SKM-1 (cell line): ENCODE results near the gene SCLT1.
A peak's percentile ranks its signal among the peaks of the same experiment; 100 is the strongest.

Experiments
- DNase-seq: peaks from one replicate; lab custom pipeline; 2025; ENCODE audit not compliant: unreplicated experiment; lab: John Stamatoyannopoulos, UW

Gene SCLT1

DNA sequence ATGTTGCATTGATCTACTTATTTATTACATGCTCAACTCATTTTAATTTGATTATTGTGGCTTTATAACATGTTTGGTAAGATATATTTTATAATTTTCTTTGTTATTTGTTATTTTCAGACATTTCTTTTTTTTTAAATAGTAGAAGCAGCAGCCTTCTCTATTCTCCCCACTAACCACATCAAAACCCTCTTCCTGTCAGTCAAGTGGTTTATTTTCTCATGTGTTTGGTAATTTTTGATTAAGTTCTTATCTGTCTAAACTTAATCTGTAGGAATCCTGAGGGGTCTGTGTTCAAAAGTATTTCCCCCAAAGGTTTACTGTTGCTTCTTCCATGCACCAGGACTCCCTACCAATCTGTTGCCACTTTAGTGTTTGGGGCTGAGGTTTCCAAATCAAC lies 131.9 kb downstream of the SCLT1 start:
- DNase-seq: no peak

DNA sequence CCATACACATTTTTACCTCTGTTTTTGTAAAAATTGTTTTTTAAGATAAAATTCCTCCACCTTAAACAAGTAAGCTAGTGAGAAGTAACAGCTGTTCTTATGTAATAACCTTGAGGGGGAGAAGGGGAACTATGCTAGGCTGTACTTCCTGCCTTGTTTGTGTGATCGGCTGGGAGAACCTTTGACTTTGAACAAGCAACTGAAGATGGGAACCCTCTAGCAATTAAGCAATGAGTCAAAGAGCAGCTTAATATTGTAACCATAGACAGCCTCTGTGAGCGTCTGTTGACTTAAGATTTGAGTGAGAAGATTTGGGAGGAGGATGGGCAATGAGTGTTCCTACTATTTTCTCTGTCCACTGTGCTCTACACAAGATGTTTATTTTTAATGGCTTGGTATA lies 135.1 kb downstream of the SCLT1 start:
- peak; percentile 84 for DNase-seq

DNA sequence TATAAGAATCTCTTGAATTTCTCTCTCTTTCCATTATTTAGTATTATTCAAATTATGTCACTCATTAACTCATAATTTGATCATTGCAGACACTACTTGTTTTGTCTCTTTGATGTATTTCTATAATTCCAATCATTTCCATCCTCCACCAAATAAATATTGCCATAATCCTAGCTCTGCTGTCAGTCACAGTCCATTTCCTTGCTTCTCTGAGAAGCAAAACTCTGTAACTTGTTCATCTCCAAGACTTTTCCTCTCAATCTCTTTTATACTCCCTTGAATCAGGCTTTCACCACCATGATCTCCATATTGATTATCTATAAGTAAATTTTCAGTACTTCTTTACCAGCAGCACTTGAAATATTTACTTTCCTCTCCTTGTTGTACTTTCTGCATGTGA lies 135.9 kb downstream of the SCLT1 start:
- no peak for DNase-seq

GRCh38 chr4:128955751-128956150 lies 137.6 kb downstream of the SCLT1 start:
- DNase-seq: no peak

- no peak for DNase-seq
These were observed 138.4 kb downstream of the SCLT1 start for GRCh38 chr4:128954941-128955340.

DNA sequence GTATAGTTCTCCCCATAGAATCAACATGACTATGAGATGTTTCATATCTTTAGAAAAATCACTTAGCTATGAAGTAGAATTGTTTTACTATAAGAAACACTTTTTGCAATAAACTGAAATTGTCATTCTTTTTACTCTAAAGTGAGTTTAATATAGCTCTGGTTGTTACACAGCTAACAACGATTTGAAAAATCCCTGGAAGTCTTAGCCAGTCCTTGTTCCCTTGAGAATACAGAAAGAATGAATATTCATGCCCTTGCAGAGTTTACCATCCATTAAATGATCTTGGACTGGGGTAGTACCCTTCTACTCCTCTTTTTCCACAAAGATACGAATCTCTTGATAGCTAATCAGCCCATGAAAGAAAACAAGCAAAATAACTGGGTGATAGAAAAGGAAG lies 142.0 kb downstream of the SCLT1 start:
- DNase-seq: no peak

DNA sequence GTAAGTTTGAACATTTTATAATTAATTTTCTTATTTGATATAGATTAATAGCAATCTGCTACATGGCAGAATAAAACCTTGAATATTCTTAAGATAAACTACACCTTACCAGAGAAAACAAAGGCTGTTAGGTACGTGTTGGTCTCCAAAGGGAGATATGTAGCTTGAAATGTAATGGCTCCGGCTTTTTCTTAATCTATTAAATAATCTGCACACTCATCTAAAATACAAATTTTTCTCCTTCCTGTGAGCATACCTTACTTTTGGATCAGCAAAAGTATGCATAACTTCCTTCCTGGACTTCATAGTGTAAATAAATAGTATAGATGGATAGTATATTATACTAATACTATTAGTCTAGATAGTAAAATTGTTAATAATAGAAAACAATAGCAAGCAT lies 142.5 kb downstream of the SCLT1 start:
- DNase-seq: no peak

DNA sequence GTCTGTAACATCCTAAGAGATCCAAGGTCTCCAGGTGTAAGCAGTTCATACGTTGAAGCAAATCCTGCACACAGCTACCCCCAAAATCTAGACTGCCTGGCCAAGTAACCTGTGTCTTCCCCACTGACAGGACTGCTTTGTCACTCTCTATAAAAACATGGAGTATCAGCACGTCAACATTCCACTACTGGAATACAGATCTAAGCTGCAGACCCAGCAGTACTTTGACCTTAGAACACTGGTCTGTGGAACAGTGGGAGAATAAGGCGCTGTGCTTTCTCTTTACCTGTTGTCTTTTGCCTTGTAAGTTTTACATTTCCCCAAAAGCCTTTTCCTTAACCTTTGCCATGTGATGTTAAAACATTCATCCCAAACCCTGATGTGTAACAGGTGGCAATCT lies 146.4 kb downstream of the SCLT1 start:
- DNase-seq: no peak

GRCh38 chr4:128942607-128943006 lies 150.7 kb downstream of the SCLT1 start:
- no peak for DNase-seq

DNA sequence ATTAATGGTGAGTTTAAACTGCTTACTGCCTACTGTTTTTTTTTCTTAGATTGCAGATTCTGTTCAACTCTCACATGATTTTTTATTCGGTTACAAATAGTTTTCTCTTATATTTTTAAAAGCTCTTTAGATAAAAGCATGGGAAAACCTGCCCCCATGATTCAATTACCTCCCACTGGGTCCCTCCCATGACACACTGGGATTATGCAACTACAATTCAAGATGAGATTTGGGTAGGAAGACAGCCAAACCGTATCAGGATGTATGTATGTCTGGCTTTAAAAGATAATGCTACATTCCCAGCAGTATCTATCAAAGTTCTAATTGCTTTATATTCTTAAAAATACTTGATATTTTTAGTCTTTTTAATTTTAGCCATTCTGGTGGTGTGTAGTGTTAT lies 152.4 kb downstream of the SCLT1 start:
- no peak for DNase-seq

DNA sequence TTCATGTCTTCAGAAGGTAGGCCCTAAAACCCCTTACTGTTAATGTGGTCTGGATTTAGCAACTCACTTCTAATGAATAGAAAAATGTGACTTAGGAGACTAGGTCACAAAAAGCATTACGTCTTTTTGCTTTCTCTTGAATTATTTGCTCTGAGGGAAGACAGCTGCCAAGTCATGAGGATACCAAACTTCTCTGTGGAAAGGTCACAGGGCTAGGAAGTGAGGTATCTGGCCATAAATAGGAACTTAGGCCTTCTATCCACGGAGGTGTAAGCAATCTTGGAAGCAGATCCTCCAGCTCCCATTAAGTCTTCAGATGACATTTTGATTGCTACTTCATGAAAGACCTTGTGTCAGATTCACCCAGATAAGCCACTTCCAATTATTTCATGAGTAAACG lies 163.3 kb downstream of the SCLT1 start:
- no peak for DNase-seq

- no peak for DNase-seq
These were observed 168.4 kb downstream of the SCLT1 start for GRCh38 chr4:128924951-128925350.

DNA sequence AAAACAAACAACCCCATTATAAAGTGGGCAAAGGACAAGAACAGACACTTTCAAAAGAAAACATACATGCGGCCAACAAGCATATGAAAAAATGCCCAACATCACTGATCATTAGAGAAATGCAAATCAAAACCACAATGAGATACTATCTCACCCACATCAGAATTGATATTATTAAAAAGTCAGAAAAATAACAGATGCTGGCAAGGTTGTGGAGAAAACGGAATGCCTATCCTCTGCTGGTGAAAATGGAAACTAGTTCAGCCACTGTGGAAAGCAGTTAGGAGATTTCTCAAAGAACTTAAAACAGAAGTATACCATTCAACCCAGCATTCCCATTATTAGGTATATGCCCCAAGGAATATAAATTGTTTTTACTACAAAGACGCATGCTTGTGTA lies 171.4 kb downstream of the SCLT1 start:
- no peak for DNase-seq

- peak; percentile 22 for DNase-seq
These were observed 175.6 kb downstream of the SCLT1 start for GRCh38 chr4:128917781-128918180.

GRCh38 chr4:128916832-128917231 lies 176.5 kb downstream of the SCLT1 start:
- DNase-seq: peak; percentile 82

DNA sequence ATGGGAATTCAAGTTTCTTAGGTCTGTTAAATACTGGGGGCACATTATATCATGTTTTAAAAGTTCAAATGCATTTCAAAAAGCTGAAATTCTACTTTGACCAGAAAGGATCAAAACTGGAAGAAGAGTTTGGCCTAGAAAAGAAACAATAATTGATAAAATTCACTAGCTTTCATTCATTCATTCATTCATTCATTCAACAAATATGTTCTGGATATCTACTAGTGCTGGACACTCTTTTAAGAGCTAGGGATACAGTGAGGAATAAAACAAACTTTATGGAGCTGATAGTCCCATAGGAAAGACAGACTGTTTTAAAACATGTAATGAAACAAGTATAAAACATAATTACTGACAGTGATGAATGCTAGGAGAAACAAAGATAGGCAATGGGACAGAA lies 177.8 kb downstream of the SCLT1 start:
- no peak for DNase-seq

GRCh38 chr4:128913228-128913627 lies 180.1 kb downstream of the SCLT1 start:
- DNase-seq: peak; percentile 42

DNA sequence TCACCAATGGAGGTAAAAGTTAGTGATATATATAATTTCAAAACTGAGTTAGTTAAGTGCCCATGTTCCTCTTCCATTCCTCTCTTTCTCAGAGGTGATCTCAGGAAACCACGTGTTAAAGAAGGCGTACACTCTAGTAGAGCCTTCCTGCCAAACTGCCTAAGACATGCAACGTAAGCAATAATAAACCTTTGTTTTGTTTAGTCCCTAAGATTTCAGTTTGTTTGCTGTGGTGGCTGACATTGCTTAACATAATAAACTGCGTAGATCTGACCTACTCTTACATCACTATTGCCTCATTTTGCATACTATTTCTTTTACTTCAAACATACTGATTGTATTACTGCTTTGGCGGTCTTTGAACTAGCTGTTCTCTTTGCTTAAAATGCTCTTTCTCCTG lies 184.6 kb downstream of the SCLT1 start:
- DNase-seq: no peak

DNA sequence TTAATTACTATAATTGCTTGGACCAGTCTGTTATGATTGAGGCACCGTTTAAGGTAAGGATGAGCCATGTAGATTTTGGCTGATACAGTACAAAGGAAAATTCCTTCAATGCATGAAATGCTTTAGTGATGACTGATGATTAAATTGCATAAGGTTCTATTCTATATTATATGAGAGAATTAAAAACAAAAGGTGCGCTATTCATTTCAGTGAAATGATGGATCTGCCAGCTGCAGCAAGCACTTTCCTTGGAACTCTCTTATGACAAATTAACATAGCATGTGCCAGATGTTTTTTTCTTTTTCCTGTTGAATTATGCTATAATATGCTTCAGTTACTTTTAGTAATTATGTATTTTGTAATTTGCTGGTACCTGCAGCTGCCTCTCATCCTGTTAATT lies 185.4 kb downstream of the SCLT1 start:
- no peak for DNase-seq

DNA sequence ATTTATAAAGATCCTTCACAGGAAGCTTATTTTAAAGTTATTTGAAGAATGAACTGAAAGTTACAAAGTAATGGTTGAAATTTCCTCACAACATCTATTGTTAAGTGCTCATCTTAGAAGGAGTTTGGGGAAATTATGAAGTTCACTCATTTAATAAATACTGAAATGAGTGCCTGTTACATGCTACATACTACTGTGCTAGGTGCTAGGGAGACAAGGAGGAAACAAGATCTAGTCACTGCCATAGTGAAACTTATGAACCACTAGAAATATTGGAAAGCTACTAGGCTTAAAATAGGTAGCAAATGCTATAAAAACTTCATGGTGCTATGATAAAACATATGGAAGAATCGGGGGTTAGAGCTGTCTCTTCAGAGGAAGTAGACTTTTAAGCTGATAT lies 186.8 kb downstream of the SCLT1 start:
- DNase-seq: no peak

- DNase-seq: no peak
These were observed 188.5 kb downstream of the SCLT1 start for GRCh38 chr4:128904821-128905220.

DNA sequence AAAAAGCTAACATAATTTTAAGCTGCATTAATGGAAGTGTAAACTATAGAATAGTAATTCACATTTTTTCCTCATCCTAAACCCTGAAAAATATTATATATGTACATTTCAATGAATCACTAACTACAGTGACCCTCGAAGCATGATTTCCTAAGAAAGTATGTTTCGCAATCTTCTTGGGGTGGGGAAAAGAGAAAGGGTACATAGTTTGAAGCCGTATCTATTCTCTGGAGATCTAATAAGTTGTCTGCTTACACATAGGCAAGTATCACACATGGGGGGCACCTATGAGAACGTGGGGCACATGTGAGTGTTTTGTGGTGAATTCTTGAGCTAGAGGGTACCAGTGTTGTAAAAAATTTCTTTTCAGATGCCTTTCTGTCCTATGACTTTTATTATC lies 212.7 kb downstream of the SCLT1 start:
- DNase-seq: no peak

GRCh38 chr4:128879971-128880370 lies 213.4 kb downstream of the SCLT1 start:
- DNase-seq: no peak

DNA sequence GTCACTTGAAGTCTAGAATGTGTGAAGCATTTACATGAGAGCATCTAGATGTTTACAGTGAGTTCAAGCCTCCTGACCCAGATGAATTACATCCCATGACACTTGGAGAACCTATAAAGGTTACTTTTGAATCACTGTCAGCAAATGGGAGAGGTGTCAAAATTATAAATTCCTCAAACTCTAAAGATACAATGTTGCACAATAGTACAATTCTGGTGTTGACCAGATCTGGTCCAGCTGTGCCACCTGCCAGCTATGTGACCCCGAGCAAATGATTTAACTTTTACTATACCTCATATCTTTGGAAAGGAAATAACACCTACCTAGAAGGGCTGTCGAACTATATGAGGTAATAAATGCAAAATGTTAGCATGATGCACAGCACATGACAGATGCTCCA lies 214.1 kb downstream of the SCLT1 start:
- no peak for DNase-seq
